SK-N-SH (cell line): ENCODE measurements around the gene AFF3.

Source experiments
- CTCF ChIP-seq: fragments of 200-600 bp; sonication (generic); IDR thresholded peaks from 2 replicates; pipeline ENCODE4 v1.6.1; 2017; ENCODE audit warnings: antibody characterized with exemption, mild to moderate bottlenecking, moderate library complexity
- EZH2phosphoT487 ChIP-seq: fragments of 200-600 bp; sonication (generic); IDR thresholded peaks from 2 replicates; pipeline ENCODE4 v1.6.1; 2017; ENCODE audit warnings: low read depth, mixed run types, mild to moderate bottlenecking, antibody characterized with exemption, moderate library complexity, borderline replicate concordance
- GABPA ChIP-seq: IDR thresholded peaks from 2 replicates; pipeline ENCODE4 v1.4.0; 2012; ENCODE audit warnings: low read depth, mild to moderate bottlenecking
- JUND ChIP-seq: IDR thresholded peaks from 2 replicates; pipeline ENCODE4 v1.4.0; 2012

GRCh38 chr2:99691926-99692325 is 450.5 kb downstream of the AFF3 start:
- TF ChIP-seq GABPA: no peak
- TF ChIP-seq EZH2phosphoT487: no peak
- TF ChIP-seq CTCF: no peak
- no peak for TF ChIP-seq JUND
